Chondrocyte (in vitro differentiated cells): ENCODE results near the gene OR6B1. TPM values are rescaled to one million over a fixed set of nuclear protein-coding genes. Genes with fewer than 3 reads are reported as not detected.

ENCODE experiments used
- DNase-seq: peaks from one replicate; pipeline ENCODE4 v3.0.0; 2021; ENCODE audit warnings: mixed read lengths, low spot score
- H3K27ac Mint-ChIP-seq: one replicate; pipeline ENCODE4 v1.8.0; 2021; ENCODE audit warnings: mild to moderate bottlenecking, moderate library complexity, mixed read lengths; ENCODE audit not compliant: unreplicated experiment
- H3K27me3 Mint-ChIP-seq: 2 replicates; pipeline ENCODE4 v1.8.0; 2021; ENCODE audit warnings: low read depth, mixed read lengths
- H3K36me3 Mint-ChIP-seq: 2 replicates; pipeline ENCODE4 v1.8.0; 2021; ENCODE audit warnings: low read depth, mixed read lengths
- H3K4me1 Mint-ChIP-seq: 2 replicates; pipeline ENCODE4 v1.8.0; 2021; ENCODE audit warnings: low read depth, mild to moderate bottlenecking, mixed read lengths
- H3K4me3 Mint-ChIP-seq: one replicate; pipeline ENCODE4 v1.8.0; 2021; ENCODE audit warnings: mild to moderate bottlenecking, moderate library complexity, mixed read lengths; ENCODE audit not compliant: unreplicated experiment
- H3K9me3 Mint-ChIP-seq: 2 replicates; pipeline ENCODE4 v1.8.0; 2021; ENCODE audit warnings: low read depth, mixed read lengths
- CTCF ChIP-seq: fragments of 200-600 bp; sonication (generic); IDR thresholded peaks from 2 replicates; pipeline ENCODE4 v1.5.0; 2021; ENCODE audit warnings: antibody characterized with exemption, mild to moderate bottlenecking, moderate library complexity
- long read RNA-seq: library from polyadenylated mRNA; stranded (forward); transcript quantifications from one replicate; pipeline ENCODE4 v2.0.0, GENCODE V29; 2021
- total RNA-seq: library from RNA; stranded (reverse); gene quantifications from 3 replicates; pipeline ENCODE4 v1.2.1, GENCODE V29; 2021

OR6B1 gene
- total RNA-seq = not detected in 3 replicates
- long read RNA-seq = 0 reads

- Mint-ChIP-seq H3K27ac (no peak within 1 kb of the TSS), H3K9me3 (no peaks in the 10 kb centered on the region), H3K4me3 (no peak within 1 kb of the TSS), H3K36me3 (no peaks in the 10 kb centered on the region), H3K4me1 (peaks cover 5% of the 10 kb centered on the region), H3K27me3 (peaks cover 5% of the 10 kb centered on the region)
- DNase-seq = no peak
- no peak for TF ChIP-seq CTCF
Measured at GRCh38 chr7:144000020-144000419, at the start of gene OR6B1. Gene OR6B1, plus strand, starts transcription at chr7:144000320. Its CDS starts 3,677 bp downstream, at chr7:144003997.

GRCh38 chr7:143953421-143953820 lies 46.7 kb upstream of the OR6B1 start:
- DNase-seq = no peak
- peak overlapping the region; percentile 76 for H3K27ac Mint-ChIP-seq
- H3K4me3 Mint-ChIP-seq = no peak overlapping the region
- peaks cover 12% of the 10 kb centered on the region for H3K27me3 Mint-ChIP-seq
- H3K9me3 Mint-ChIP-seq = peaks cover 2% of the 10 kb centered on the region
- H3K36me3 Mint-ChIP-seq = no peaks in the 10 kb centered on the region
- peaks cover 38% of the 10 kb centered on the region for H3K4me1 Mint-ChIP-seq
- TF ChIP-seq CTCF = no peak

- no peaks in the 10 kb centered on the region for H3K36me3 Mint-ChIP-seq
- peaks cover 31% of the 10 kb centered on the region for H3K4me1 Mint-ChIP-seq
- peaks cover 14% of the 10 kb centered on the region for H3K27me3 Mint-ChIP-seq
- no peak for DNase-seq
- H3K9me3 Mint-ChIP-seq = peaks cover 2% of the 10 kb centered on the region
- H3K27ac Mint-ChIP-seq = peak overlapping the region; percentile 76
- H3K4me3 Mint-ChIP-seq = no peak overlapping the region
- TF ChIP-seq CTCF = no peak
Measured at GRCh38 chr7:143954135-143954534, 46.0 kb upstream of the OR6B1 start.

- DNase-seq = no peak
- H3K4me1 Mint-ChIP-seq = peaks cover 28% of the 10 kb centered on the region
- no peaks in the 10 kb centered on the region for H3K36me3 Mint-ChIP-seq
- no peak for TF ChIP-seq CTCF
- H3K27me3 Mint-ChIP-seq = peaks cover 14% of the 10 kb centered on the region
- peaks cover 2% of the 10 kb centered on the region for H3K9me3 Mint-ChIP-seq
- peak within 1 kb of the TSS; percentile 76 for H3K27ac Mint-ChIP-seq
- no peak within 1 kb of the TSS for H3K4me3 Mint-ChIP-seq
Measured at GRCh38 chr7:143954544-143954943, 45.6 kb upstream of the OR6B1 start, which contains the start of gene OR2F1. Gene OR2F1, plus strand, starts transcription at chr7:143954844. Its CDS starts 5,127 bp downstream, at chr7:143959971.

- Mint-ChIP-seq H3K27ac (no peak overlapping the region), H3K9me3 (no peaks in the 10 kb centered on the region), H3K4me1 (peaks cover 15% of the 10 kb centered on the region), H3K27me3 (peaks cover 17% of the 10 kb centered on the region), H3K4me3 (no peak overlapping the region), H3K36me3 (no peaks in the 10 kb centered on the region)
- DNase-seq = no peak
- no peak for TF ChIP-seq CTCF
Measured at GRCh38 chr7:143958781-143959180, 41.3 kb upstream of the OR6B1 start.
